DND-41 (cell line): ENCODE measurements around the gene QPCT.

Source experiments
- CTCF ChIP-seq: IDR thresholded peaks from 2 replicates; pipeline ENCODE4 v1.5.1; 2012; ENCODE audit warnings: borderline replicate concordance, low read length, moderate library complexity, mild to moderate bottlenecking; ENCODE audit not compliant: poor library complexity, severe bottlenecking; ENCODE audit errors: extremely low read depth
- EZH2 ChIP-seq: IDR thresholded peaks from 3 replicates; pipeline ENCODE4 v1.6.1; 2012; ENCODE audit warnings: borderline replicate concordance, low read depth, mild to moderate bottlenecking, moderate library complexity, low read length, inconsistent platforms; ENCODE audit not compliant: severe bottlenecking

GRCh38 chr2:37377187-37377532 lies 32.7 kb downstream of the QPCT start:
- TF ChIP-seq CTCF, result no peak
- TF ChIP-seq EZH2, result no peak
